ENCODE measurements around the gene ACSF3. TPM values are rescaled to one million over a fixed set of nuclear protein-coding genes. Genes with fewer than 3 reads are reported as not detected.

ACSF3 gene
- total RNA-seq, 2 experiments from 2014 or later = 36.5 to 39.2 TPM

DNA sequence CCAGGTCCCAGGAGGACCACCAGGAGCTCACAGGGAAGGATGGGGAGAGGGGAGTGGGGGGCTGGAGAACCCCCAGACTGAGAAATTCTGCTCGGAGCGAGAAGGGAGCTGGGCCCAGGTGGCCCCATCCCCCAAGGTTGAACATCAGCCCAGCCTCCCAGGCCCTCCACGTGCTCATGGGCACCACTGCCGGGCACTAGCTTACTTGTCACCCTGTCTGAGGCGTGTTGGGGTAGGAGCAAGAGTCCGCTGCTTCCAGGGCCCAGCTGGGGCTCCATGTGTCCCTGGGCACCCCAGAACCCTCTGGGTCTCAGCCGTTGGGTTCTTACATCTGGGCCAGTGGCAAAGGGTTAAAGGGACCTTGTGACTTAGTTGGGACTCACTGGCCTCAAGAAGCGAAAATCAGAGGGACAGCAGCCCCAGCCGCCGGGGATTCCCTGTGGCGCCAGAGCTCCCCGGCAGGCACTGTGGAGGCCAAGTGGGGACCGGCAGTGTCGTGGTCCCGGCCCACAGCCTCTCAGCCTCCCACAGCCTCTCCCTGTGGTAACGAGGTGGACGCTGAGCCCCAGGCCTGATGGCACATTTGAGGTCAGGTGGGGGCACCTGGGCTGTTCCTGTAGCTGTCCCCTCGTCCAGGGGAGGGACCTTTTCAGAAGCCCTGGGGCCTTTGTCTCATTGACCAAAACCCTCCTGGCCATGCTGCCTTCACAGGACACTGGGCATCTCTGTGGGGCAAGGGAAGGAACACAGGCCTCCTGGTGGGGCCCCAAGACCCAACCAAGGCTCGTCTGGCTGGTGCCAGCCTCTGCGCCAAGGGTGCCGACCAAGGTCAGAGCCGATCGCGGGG, 44.2 kb downstream of the ACSF3 start:
- CTCF ChIA-PET = no interaction called here
- POLR2A ChIA-PET = no interaction called here

GRCh38 chr16:89138513-89138795, 44.8 kb downstream of the ACSF3 start:
- POLR2A ChIA-PET = no interaction called here

DNA sequence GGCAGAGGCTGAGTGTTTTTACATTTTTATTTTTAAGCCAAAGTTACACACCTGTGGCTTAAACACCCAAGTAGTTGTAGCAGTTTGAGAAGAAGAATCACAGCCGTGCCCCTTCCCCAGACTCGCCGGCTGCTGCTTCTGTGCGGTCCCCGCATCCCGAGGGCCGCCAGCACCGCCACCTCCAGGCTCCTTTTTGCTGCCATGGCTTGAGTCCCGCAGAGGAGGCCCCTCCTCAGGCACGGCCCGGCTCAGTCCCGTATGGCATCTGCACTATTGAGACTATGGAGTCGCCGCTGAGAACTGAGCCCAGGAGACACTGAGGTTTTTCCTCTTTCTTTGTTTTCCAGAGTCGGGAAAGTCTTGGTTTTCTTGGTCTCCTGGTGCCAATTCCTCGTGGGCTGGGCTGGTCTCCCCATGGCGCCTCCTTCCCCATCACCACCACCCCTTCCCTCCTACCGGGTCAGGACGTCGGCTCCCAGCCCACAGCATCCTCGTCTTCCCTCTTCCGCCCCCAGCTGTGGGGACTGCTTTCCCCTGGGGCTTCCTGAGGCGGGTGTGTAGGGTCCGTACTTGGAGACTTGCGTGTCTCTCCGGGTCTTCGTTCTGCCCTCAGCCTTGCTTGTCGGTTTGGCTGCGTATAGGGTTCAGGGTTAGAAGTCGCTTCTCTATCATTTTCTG, 45.3 kb downstream of the ACSF3 start:
- ChIA-PET POLR2A (no interaction called here), CTCF (no interaction called here)

More at GRCh38 chr16:89138513-89138795, 44.8 kb downstream of the ACSF3 start:
- CTCF ChIA-PET = no interaction called here

- ChIA-PET CTCF (no interaction called here), POLR2A (no interaction called here)
These were observed 46.3 kb downstream of the ACSF3 start for GRCh38 chr16:89139907-89140361.

DNA sequence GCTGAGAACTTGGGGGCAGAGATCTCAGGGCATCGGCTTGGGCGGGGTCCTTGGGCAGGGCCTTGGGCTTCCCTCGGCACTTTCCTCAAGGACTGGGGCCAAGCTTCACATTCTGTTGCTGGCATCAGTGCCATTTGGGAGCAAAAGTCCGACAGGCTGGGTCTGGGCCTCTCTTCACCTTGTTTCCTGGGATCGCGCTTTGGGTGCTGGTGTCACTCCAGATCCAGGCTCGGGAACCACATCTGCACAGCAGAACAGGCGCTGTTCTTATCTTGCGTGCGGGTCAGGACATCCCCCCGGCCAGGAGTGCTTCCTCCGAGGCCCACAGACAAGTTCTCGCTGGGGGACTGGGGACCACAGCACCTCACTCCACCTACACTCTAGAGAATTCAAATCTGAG, 46.7 kb downstream of the ACSF3 start:
- POLR2A ChIA-PET = no interaction called here
- CTCF ChIA-PET = no interaction called here

DNA sequence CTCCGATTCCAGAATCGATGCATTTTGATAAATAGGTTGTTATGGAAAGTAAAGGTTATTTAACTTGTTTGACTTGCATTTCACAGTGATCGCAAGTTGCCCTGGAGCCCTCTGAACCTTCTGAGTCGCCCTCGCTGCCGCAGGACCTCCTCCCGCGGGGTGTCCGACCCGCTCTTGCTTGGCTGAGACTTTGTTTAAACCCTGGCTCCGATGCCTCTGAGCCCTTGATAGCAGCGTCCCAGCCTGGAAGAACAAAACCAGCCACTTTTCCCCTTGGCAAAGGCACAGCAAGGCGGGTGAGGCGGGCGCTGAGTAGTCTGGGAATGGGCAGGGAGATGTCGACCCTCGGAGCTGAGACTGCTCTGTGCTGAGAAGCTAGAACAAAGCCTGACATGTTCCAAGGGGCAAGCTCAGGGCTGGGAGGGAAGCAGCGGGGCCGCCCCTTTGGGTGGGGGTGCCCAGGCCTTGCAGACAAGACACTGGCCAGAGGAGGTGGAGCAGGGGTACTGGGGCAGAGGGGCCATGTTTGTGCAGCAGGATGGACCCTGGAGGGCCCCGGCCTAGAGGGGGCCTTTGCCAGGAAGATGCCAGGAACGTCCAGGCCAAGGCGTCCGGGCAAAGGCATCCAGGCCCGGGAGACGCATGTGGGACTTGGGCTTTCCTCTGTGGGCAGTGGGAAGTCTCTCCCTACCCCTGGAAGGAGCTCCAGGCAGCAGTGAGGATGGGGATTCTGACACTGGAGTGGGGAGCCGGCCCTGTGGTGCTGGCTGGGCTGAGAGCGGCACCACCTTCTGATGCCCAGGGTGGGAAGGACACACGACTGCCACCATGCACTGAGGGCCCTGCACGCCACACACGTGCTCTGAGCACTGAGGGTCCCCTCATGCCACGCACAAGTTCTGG, 47.6 kb downstream of the ACSF3 start:
- ChIA-PET CTCF (no interaction called here), POLR2A (no interaction called here)

DNA sequence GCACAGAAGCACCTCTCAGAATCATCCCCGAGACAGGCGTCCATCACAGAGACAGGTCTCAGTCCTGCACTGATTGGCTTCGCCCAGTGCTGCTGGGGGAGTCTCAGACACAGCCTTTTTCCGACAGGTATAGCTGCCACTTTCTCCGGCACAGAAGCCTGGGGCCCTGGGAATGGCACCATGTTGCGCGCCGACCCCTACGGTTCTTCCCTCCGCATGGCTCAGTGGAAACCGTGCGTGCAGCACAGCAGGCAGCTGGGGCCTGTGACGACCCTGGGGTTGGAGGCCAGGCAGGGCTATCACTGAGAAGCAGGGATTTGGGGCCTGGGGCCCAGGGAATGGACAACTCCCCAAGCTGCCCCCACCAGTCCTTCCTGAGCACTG, 48.2 kb downstream of the ACSF3 start:
- CTCF ChIA-PET = no interaction called here
- POLR2A ChIA-PET = no interaction called here

DNA sequence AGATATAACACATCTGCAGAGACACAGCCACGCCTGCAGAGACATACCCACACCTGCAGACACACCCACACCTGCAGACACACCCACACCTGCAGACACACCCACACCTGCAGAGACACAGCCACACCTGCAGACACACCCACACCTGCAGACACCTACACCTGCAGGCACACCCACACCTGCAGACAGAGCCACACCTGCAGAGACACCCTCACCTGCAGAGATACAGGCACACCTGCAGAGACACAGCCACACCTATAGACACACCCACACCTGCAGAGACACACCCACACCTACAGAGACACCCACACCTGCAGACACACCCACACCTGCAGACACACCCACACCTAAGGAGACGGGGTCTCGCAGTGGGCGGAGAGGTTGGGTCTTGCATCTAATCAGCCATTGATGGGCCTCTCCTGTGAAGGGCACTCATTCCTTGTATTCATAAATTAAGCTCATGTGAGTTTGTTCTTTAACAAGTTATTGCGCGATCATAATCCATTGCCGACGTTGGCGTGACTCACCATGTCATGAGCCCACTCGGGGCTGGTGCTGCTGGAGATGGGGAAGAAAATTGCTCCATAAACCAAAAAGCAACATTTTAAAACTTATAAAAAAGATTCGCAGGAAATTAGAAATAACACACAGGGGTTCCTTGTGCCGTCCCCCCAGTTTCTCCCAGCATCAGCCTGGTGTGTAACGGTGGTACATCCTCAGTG, 49.0 kb downstream of the ACSF3 start:
- POLR2A ChIA-PET = interaction anchor here (0.5 kb wide), 1 partner anchor 73 kb away, joined by 4 read pairs; no protein-coding TSS in a partner anchor
- CTCF ChIA-PET = no interaction called here

DNA sequence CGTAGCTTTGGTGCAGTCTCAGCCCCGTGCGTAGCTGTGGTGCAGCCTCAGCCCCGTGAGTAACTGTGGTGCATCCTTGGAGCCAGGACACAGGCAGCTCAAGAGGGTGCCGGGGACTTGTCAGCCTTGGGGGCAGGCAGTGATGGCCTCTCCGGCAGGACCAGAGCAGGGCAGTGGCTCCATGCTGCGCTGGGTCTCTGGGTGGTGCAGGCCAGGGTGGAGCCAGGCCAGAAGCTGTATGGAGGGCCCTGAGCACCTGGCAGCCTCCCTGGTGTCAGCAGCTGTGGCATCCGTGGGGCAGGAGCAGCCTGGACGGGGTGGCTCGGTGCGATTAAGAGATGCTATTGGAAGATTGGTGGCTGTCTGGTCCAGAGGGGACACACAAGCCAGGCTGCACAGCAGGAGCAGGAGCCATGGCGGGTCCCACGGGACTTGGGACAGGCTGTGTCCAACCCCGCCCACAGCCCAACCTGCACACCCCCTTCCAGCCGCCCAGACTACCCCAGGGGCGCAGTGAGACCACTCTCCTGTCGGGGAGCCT, 49.6 kb downstream of the ACSF3 start:
- CTCF ChIA-PET = no interaction called here
- POLR2A ChIA-PET = interaction anchor here (0.5 kb wide), 1 partner anchor 72 kb away, joined by 4 read pairs; no protein-coding TSS in a partner anchor

- CTCF ChIA-PET = no interaction called here
- POLR2A ChIA-PET = no interaction called here
These were observed 50.4 kb downstream of the ACSF3 start for GRCh38 chr16:89143911-89144675.

DNA sequence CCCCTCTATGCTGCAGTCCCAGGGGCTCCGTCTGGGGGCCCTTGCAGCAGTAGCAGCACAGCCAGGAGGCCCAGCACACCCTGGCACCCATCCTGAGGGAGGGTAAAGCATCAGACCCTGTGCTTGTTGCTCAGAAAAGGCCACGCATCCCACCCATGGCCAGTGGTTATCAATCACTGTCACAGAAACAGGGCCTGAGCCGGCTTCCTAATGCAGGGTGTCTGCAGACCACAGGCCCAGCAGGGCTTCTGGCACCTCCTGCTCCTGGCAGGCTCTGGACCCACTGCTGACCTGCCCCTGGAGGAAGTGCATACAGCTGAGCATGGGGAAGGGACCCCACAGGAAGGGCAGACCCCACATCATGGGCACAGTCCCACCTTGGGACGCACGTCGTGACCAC, 51.0 kb downstream of the ACSF3 start:
- ChIA-PET POLR2A (no interaction called here), CTCF (no interaction called here)

DNA sequence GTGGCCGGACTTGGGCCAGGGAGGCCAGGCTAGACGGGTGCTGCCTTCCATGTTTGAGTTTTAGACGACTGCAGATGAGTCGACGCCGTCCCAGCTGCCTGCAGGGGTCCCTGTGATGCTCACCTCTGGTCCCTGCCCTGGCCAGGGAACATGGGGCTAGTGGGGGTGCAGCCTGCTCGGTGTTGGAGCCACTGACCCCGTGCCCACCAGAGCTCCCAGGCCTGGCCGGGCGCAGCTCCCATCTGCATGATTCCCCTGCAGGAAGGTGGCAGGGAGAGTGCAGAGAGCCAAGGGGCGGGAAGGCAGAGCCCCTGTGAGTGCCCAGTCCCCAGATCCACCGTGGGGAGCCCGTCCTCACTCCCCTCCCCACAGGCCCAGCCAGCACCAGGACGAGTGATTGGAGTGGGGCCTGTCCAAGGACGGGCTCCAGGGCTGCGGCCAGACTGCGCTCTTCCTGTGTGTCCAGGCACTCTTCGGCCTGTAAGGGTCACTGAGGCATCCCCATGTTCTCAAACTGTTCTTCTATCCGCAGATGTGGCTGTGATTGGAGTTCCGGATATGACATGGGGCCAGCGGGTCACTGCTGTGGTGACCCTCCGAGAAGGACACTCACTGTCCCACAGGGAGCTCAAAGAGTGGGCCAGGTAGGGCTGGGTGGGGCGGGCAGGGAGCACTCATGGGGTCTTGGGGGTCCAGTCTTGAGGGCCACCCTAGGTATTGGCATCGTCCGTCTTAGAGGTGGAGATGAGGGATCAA, 51.9 kb downstream of the ACSF3 start:
- POLR2A ChIA-PET = interaction anchor here (0.5 kb wide), 1 partner anchor 227 kb away, joined by 3 read pairs; no protein-coding TSS in a partner anchor
- CTCF ChIA-PET = no interaction called here

- ChIA-PET CTCF (no interaction called here), POLR2A (interaction anchor here (0.5 to 0.6 kb wide), 2 partner anchors 54 to 228 kb away, joined by 3 to 5 read pairs; no protein-coding TSS in a partner anchor)
These were observed 52.8 kb downstream of the ACSF3 start for GRCh38 chr16:89146211-89147005.

GRCh38 chr16:89147085-89147817, 53.6 kb downstream of the ACSF3 start:
- POLR2A ChIA-PET = no interaction called here
- CTCF ChIA-PET = no interaction called here

DNA sequence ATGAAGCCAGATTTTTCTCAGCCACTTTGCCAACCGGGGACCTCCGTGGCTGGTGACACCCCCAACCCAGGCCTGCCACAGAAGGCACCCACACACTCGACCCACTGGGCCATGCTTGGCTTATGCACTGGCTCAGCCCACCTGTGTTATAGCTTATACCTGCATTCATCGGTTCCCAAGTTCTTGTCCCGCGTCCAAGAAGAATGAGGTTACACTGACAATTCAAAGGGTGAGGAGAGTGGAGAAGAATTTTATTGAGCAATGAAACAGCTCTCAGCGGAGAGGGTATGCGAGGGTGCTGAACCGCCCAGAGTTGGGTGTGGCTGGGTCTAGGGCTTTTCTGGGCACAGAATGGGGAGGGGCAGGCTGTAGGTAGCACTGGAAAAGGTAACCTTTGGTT, 55.7 kb downstream of the ACSF3 start:
- ChIA-PET POLR2A (no interaction called here), CTCF (no interaction called here)

DNA sequence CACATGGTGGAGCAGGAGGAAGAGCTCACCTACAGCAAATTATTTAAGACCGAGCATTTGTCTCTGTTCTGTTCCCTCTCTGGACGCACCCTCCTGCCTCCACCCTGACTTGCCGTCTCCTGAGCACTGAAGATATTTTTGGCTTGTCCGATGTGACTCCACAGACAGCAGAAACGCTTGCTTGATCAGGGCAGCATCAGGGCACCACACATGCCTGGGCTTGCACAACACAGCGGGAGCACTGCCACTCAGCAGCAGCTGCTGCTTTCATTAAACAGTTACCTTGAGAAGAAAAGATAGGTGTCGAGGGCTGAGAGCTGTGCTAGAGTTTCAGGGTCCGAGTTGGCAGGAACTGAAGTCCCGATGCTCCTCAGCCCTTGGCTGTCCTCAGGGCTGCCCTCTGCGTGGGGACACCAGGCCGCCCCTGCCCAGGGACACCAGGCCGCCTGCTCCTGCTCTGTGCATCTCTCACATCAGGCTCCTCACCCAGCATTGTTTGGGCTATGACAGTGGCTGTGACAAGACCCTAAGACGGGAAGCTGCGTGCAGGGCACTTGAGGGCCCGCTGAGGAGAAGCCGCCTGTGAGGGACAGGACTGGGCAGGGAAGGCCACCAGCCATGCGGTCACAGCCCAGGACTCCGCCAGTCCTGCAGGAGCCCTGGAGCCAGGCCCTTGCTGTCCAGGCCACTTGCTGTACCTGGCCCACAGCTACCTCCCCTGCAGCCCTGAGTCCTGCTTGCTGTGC, 56.6 kb downstream of the ACSF3 start:
- ChIA-PET POLR2A (no interaction called here), CTCF (no interaction called here)
